Measurements from ENCODE around the gene HEPH.

DNA sequence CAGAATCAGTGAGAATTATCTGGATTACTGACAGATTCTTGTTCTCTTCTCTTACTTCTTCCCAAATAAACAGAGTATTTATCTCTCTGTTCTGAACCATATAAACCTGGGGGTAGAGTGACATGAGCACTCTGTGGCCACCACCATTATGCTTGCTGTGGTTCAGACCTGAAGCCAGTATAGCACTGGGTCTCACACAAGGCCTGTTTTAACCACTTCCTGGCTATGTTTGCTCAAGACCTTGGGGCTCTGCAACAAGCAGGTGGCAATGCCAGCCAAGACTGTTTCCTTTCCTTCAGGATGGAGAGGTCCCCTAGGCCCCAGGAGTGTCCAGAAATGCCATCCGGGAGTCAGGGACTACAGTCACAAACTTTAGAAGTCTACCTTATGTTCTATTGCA is 21.7 kb upstream of the HEPH start:
- TF ChIP-seq, protein P1, sequence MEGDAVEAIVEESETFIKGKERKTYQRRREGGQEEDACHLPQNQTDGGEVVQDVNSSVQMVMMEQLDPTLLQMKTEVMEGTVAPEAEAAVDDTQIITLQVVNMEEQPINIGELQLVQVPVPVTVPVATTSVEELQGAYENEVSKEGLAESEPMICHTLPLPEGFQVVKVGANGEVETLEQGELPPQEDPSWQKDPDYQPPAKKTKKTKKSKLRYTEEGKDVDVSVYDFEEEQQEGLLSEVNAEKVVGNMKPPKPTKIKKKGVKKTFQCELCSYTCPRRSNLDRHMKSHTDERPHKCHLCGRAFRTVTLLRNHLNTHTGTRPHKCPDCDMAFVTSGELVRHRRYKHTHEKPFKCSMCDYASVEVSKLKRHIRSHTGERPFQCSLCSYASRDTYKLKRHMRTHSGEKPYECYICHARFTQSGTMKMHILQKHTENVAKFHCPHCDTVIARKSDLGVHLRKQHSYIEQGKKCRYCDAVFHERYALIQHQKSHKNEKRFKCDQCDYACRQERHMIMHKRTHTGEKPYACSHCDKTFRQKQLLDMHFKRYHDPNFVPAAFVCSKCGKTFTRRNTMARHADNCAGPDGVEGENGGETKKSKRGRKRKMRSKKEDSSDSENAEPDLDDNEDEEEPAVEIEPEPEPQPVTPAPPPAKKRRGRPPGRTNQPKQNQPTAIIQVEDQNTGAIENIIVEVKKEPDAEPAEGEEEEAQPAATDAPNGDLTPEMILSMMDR (IDR thresholded peaks at IDR 0.05), result no peak
- TF ChIP-seq POLR2A (IDR thresholded peaks at IDR 0.05), result no peak

Data from heart left ventricle (tissue), 13 donors.